GM13977 (cell line): ENCODE results near the gene TRIM24.

Experiments
- DNase-seq: peaks from one replicate; pipeline ENCODE4 v3.0.0; 2012; ENCODE audit warnings: low spot score
- CTCF ChIP-seq: IDR thresholded peaks from 2 replicates; pipeline ENCODE4 v1.5.1; 2012; ENCODE audit warnings: mild to moderate bottlenecking, control low read depth; ENCODE audit not compliant: insufficient read depth; ENCODE audit errors: extremely low read depth, missing control alignments
- in situ Hi-C: fragments of 300-500 bp; cut with MboI; formaldehyde crosslinking; loops from one replicate; pipeline ENCODE4 v1.12.0; 2022; ENCODE audit warnings: low sequenced_read_pairs, low pct_unique_long_range_greater_than_20kb, mixed read lengths, inconsistent platforms; ENCODE audit not compliant: unreplicated experiment

TRIM24 gene

GRCh38 chr7:138630059-138630610, 170.1 kb downstream of the TRIM24 start:
- DNase-seq: no peak
- no peak for TF ChIP-seq CTCF
- in situ Hi-C loops: no loop called here

GRCh38 chr7:138632384-138632783, 172.3 kb downstream of the TRIM24 start:
- DNase-seq: no peak
- in situ Hi-C loops: no loop called here

GRCh38 chr7:138632826-138633602, 173.0 kb downstream of the TRIM24 start:
- no peak for DNase-seq
- in situ Hi-C loops: no loop called here
- TF ChIP-seq CTCF: no peak

More at GRCh38 chr7:138632384-138632783, 172.3 kb downstream of the TRIM24 start:
- TF ChIP-seq CTCF: no peak
